Activated CD4-positive, CD25-positive, alpha-beta regulatory T cell treated with anti-CD3 and anti-CD28 coated beads, Interleukin-2, amount 50 U/mL, for 16 hours (primary cell): Measurements from ENCODE around the gene ZBTB47.

Experiments
- DNase-seq: peaks from one replicate; pipeline ENCODE4 v3.0.0-alpha.2; 2020; ENCODE audit warnings: low read depth, low spot score

The ZBTB47 gene

DNA sequence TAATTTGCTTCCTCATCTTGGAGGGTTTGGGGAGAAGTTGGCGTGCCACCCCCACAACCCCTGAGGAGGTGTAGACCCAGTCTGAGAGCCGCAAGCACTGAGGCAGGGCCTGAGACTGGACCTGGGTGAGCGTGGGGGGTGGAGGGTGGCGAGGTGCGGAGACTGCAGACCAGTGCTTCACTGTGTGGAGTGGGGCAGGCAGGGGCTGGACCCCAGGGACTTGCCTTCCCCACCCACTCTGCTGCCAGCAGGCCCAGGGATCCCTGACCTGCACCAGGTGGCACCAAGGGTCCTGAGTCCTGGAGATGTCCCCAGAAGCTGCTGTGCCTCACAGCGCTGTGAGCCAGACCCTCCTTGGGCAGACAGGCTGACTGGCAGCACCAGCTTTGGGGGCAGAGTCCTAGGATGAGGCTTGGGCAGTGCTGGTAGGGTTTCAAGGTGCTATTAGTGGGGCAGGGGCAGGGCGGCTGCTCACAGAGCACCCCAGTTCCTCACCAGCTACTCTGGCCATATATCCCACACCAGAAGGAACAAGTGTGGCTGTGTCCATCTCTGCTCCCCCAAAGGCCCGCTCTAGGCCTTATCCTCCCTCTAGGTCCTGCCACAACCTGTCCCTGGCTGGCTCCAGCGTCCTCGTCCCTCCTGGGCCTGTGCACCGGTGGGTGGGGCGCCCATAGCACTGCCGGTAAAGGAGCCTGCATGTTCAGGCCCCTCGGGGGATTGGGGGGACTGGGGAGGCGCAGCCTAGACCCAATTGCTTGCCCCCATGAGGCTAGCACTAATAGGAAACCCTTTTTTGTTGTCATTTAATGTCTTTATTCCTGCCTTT lies 11.8 kb downstream of the ZBTB47 start:
- DNase-seq, result no peak

DNA sequence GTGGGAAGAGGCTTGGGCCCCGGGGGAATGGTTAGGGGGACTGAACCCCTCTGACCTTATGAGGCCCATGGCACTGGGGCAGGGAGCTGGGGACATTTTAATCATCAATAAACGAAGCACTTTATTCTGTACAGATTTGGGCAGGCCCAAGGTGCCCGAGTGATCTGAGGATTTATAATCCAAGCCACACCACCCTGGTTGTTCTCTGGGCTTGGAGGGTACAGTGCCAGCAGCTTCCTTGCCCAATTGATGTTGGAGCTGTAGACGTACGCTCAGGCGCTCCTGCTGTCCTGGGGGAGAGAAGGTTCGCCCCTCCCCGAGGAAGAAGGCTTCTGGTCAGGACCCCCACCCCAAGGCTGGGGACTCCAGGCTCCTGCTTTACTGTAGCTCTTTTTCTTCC lies 12.5 kb downstream of the ZBTB47 start:
- no peak for DNase-seq

DNA sequence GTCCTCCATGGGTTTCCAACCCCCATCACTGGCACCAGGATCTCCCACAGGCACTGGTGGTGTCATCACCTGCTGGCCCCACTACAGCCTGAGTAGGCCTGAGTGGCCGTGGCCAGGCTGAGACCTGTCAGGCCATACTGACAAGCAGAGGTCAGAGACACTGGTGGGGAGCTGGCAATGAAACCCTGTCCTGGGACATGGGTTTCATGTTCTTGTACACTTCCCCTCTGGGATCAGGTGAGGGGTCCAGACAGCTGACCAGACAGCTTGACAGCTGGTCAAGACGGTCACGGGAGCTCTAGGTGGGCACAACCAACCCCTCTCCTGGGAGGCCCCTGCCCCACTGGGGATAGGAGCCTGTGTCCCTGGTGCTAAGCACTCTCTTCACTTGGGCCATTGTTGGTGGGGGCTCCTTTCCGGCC lies 13.1 kb downstream of the ZBTB47 start:
- DNase-seq, result no peak

DNA sequence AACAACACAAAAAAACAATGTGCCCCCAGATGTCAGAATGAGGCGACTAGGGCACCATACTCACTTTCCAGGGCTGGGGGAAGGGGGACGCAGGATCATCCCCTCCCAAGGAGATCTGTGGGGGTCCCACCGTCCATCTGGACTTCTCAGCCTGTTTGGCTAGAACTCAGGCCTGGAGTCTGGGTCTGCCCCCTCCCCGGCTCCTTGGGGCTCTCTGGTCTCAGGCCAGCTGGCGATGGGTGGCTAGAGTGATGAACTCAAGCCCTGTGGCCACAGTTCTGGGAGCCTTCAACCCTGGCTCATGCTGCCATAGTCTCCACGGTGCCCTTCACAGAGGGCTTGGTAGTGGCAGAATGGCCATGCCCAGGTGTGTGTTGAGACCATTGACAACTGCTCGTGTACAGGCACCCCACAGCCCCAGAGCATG lies 13.6 kb downstream of the ZBTB47 start:
- no peak for DNase-seq

DNA sequence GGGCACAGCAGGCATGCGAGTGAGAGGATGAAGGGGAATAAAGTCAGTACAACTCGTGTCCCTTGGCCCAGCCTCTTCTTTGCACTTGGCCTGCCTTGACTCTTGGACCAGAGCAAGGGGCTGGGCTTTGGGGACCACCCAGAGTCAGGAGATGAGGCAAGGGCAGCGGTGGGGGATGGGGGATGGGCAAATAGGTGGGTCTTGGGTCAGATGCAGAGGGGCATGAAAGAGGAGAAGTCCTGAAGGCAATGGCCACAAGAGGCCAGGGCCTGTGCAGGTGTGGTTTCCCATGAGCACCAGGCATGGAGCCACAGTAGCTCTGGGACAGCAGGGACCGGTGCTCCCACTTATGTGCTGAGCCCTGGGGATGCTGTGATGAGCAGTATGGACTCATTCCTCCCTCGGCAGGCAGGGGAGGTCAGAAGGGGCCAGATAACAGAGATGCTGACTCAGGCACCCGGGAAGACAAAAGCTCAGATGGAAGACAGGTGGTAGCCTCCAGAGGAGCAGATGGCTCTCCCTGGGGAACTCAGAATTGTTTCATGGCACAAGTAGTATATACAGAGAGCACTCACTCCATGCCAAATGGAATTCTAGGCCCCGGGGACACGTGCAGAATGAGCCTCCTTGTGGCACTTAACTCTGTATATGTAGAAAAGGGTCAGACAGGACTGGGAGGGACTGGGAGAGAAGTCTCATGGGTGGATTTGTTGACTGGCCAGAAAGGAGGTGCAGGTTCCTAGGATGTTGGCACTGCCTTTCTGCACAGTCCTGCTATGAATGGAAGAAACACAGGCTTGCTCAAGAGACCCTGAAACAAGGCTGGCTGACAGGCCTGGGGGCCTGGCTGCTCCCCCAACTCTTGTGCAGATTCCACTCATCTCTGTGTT lies 14.3 kb downstream of the ZBTB47 start:
- DNase-seq, result no peak

DNA sequence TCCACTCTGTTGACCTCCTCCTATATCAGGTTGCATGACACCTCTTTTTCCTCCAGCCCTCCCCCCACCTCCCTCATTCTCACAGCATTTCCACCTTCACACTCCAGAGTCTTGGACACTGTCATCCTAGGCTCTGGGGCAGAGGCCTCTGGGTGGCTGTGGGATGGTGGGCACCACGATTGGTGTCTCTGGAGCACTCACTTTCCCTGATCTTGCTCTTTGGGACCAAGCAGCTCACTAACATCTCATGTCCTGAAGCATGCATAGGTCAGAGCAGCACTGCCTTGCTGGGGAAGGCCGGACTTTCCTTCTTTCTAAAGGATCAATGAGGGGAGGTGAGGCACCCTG lies 14.9 kb downstream of the ZBTB47 start:
- DNase-seq, result no peak

DNA sequence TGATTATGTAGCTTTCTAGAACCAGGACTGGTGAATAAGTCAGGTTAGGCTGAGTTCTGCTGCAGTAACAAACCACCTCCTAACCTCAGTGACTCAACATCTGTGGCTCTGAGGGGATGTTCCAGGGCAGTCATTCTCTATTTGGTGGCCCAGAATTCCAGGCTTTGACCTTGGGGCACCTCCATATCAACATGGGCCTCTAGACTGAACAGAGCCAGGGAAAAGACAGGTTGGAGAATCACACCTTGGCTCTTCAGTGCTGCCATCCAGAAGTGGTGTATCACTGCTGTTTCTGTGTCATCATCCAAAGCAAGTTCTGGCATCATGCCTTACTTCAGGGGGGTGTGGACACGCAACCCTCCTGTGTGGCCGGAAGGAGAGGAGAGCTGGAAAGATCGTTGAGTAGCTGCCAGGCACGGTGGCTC lies 15.3 kb downstream of the ZBTB47 start:
- no peak for DNase-seq

DNA sequence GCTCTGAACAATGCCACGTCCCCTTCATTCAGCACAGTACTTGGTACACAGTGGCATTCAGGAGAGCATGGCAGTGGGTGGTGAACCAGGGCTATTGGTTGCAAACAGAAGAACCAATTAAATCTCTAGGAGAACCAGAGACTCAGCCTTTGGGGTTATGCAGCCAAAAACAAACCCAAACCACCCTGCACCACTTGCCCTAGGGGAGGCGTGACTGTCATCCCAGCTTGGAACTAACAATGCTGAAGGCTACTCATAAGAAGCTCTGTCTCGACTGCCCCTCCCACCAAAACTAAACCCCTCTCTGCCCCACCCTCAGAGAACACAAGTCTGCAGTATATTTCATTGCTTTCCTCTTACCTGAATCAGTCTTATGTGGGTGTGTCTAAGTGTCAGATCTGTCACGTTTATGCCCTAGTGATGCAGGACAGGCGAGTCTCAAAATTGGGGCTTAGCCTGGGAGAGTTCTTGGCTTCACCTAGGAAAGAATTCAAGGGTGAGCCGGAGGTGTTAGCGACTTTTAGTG lies 16.6 kb downstream of the ZBTB47 start:
- DNase-seq, result no peak

DNA sequence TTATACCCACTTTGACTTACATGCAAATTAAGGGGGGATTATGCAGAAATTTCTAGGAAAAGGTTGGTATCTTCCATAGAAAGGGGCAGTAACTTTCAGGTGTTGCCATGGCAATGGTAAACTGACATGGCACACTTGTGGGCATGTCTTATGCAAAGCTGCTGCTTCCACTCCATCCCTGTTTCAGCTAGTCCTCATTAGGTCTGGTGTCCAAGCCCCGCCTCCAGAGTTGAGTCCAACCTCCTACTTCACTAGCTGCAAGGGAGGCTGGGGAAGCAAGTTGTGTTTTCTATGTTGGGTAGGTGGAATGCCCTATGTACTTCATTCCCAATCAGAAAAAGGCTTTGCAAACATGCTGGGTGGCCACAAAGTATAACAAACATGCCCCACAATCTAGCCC lies 17.2 kb downstream of the ZBTB47 start:
- DNase-seq, result no peak

DNA sequence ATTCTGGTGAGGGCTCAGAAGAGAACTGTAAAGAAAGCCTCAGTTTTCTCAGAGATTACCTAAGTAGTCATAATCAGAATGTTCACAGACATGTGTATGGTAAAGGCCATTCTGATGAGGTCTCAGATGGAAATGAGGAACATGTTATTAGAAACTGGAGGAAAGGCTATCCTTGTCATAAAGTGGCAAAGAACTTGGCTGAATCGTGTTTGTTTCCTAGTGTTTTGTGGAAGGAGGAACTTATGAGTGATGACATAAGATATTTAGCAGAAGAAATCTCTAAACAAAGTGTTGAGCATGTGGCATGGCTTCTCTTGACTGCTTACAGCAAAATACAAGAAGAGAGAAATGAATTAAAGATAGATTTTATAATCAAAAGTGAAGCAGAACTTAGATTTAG lies 19.0 kb downstream of the ZBTB47 start:
- no peak for DNase-seq

DNA sequence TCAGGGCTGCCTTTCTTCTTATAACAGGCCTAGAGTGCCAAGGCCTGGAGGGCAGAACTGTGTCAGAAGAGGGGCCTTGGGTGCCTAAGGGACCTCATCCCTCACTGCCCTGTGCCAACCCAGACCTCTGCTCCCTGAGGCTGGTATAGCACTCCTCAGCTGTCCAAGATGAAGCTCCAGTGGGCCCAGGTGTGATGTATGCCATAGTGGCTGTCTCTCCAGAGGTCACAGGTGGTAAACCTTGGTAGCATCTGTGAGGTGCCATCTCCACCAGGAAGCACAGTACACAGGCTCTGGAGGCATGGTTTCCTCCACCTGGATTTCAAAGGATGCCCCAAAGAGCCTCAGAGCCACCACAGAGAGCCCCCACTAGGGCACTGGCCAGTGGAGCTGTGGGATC lies 19.6 kb downstream of the ZBTB47 start:
- no peak for DNase-seq

DNA sequence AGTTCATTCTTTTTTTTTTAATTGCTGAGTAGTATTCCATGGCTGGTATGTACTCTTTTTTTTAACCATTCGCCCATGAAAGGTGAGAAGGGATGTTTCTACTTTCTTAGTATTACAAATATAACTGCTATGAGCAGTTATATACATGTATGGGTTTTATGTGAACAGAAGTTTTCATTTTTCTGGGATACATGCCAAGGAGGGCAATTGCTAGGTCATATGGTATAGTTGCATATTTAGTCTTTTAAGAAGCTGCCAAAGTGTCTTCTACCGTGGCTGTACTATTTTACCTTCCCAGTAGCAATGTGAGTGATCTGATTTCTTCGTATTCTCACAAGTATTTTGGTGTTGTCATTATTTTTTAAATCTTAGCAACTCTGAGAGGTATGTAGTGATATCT lies 20.6 kb downstream of the ZBTB47 start:
- DNase-seq, result no peak

DNA sequence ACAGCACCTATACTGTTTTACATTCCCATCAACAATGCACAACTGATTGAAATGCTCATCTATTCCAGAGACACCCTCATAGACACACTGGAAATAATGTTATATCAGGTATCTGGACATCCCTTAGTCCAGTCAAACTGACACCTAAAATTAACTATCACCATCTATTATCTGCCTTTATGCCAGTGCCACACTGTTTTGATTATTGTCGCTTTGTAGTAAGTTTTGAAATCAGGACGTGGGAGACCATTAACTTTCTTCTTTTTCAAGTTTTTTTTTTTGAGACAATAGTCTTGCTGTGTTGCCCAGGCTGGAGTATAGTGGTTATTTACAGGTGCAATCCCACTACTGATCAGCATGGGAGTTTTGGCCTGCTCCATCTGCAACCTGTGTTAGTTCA lies 22.4 kb downstream of the ZBTB47 start:
- DNase-seq, result no peak

DNA sequence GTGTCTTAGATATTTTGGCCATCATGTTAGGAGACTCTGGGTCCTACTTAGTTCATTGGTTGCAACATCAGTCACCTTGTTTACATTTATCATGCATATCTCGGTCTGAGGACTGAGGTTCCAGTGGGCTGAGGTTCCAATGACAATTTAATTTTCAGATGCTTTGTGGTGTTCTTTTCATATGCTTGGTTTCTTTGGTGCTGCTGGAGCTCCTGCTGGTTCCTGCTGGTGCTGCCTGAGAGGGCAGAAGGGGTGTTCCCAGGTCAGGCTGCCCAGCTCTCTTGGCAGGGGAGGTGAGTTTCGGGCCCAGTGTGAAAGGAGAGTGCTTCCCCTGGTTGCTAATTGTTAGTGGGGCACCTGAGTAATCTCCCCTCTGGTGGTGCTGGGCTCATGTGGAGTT lies 24.9 kb downstream of the ZBTB47 start:
- no peak for DNase-seq

DNA sequence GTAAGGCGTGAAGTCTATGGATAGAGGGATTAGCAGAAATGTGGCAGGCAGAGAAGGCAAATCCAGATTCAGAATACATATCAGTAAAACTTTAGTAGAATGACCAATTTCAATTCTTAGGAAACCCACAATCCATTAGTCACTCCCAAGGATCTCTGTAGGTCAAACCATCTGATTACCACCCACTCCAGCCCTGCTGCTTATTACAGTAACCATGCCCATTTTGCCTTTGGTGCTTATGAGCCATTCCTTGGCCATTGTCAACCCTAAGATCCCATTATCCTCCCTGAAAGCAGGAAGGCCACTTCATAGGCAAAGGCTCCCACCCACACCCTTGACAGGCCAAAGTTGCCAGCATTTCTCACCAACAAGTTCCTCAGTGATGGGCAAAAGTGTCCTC lies 26.8 kb downstream of the ZBTB47 start:
- DNase-seq, result no peak

DNA sequence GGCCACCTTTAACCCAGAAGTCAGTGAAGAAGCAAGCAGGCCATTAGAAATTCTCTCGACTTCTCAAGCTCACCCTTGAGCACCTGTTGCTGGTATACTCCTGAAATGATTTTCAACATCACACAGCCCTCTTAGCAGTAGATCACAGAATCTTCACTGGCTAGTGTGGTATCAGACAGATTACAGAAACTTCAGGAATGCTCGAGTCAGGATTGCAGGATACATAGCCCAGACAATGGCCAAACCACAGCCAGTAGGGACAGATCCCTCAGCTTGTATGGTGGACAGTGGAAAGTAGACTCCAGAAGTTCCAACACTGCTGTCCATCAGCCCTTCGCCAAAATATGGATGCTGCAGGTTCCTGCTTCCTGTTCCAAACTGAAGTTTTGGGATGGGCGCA lies 27.3 kb downstream of the ZBTB47 start:
- DNase-seq, result no peak

DNA sequence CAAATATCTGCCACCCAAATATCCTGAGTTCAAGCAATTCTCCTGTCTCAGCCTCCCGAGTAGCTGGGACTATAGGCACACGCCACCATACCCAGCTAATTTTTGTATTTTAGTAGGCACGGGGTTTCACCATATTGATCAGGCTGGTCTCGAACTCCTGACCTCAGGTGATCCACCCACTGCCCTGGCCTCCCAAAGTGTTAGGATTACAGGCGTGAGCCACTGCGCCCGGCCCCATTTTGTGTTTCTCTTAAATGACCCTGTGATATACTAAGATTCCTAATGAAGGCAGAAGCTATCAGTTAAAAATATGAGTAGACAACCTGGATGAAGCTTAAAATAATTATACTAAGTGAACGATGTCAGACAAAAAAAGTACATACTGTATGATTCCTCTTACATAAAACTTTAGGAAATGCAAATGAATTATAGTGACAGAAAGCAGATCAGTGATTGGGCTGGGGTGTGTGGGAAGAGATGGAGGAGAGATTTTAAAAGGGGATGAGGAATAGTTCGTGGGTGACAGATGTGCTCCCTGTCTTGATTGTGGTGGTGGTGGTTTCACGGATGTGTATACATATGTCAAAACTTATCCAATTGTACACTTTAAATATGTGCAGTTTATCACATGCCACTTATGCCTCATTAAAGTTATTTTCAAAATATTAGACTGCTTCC lies 28.0 kb downstream of the ZBTB47 start:
- no peak for DNase-seq

DNA sequence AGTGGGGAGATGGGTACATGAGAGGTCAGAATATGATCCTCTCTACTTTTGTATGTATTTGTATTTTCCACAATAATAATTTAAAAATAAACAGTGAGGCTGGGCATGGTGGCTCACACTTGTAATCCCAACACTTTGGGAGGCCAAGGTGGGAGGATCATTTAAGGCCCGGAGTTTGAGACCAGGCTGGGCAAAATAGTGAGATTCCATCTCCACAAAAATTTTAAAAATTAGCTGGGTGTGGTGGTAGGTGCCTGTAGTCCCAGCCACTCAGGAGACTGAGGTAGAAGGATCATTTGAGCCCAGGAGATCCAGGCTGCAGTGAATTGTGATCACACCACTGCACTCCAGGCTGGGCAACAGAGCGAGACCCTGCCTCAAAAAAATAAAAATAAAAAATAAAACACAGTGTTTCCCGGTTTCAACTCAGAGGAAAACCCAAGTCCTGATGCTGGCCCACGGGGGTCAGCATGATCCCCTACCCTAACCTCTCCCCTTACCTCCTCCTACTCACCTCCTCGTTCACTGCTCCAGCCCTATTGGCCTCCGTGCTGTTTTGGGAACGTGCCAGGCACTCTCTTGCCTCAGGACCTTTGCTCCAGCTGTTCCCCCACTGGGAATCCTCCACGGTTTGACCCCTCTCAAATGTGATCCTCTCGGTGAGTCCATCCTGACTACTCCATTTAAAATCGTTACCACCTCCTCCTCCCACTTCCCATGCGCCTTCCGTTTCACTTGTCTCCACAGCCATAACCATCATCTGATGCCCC lies 29.0 kb downstream of the ZBTB47 start:
- DNase-seq, result no peak

DNA sequence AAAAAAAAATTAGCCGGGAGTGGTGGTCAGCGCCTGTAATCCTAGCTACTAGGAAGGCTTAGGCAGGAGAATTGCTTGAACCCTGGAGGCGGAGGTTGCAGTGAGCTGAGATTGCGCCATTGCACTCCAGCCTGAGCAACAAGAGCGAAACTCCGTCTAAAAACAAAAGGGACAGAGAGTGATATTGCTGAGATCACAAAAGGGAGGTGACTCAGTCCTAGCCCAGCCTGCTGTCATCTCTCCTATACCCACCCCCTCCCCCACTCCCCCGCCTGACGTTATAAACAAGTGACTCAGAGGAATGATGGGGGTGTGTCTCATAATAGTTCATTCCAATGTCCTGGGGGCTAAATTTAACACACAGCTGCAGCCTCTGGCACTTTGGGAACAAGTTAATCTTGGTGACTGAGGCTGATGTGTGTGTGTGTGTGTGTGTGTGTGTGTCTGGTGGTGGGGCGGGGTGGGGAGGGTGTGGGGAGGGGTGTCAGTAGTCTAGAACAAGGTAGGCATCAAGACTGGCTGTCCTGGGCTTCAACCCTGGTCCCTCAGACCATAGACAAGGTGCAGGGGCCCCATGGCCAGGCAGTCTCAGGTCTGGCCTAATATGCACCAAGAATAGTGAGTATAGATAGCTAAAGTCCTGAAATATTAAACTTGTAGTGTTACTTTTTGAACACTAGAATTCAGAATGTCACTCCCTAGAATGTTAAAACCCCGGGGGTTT lies 30.5 kb downstream of the ZBTB47 start:
- no peak for DNase-seq

DNA sequence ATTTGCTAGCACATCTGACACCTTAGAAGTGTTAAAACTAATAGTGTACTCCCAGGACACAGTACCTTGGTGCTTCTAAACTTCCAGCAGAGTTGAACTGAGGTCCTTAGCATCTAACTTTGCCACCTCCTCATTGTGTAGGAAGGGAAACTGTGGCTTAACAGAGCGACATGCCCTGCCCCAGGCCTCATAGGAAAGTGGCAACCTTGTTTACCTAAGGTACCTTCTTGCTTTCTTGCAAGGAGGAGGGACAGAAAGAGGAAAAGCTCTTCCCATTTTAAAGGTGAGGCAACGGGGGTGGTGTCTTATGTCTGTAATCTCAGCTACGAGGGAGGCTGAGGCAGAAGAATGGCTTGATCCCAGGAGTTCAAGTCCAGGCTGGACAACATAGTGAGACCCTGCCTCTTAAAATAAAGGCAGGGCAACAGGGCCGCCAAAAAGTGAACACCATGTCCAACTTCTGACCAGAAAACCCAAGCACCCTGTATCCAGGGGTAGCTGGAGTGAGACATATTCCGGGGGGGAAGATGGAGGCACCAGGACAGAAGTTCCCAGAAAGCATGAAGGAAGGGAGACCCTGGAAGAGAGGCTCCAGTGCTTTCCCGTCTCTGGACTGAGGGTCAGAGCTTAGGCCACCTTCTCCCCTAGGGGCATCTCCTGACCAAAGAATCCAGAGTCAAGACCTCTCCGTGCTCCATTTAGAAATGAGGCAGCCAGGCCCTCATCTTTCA lies 31.3 kb downstream of the ZBTB47 start:
- no peak for DNase-seq
